ENCODE results near the gene OR51E1. TPM values are rescaled to one million over a fixed set of nuclear protein-coding genes. Genes with fewer than 3 reads are reported as not detected.

The OR51E1 gene
- total and polyA plus RNA-seq, 10 of the 15 experiments (the other 5 are each of a cell fraction or from before 2014, with no cell fraction given) = not detected

GRCh38 chr11:4654635-4655369 lies 11.0 kb downstream of the OR51E1 start:
- WGBS (ENCODE audit: insufficient coverage, insufficient replicate concordance, low lambda C conversion rate, missing lambda C conversion rate) = 13% methylated on average over 2 of the region's 2 CpGs
- FAIRE-seq = no peak

More at GRCh38 chr11:4654635-4655369, 11.0 kb downstream of the OR51E1 start:
- in situ Hi-C loops (cut with MboI) = no loop called here
- TF ChIP-seq E4F1 (IDR thresholded peaks at IDR 0.05; ENCODE audit: borderline replicate concordance, partially characterized antibody) = no peak
- TF ChIP-seq ATF7 (IDR thresholded peaks at IDR 0.05; ENCODE audit: low read depth) = 0 out of 2 replicates have a peak, but pooled peaks have one; percentile 12
- CTCF ChIA-PET = no interaction called here
- no peak overlapping the region for H3K4me3 ChIP-seq
- intact Hi-C loops (cut with micrococcal nuclease; ENCODE audit: unreplicated experiment) = no loop called here
- no peaks in the 10 kb centered on the region for H3K36me3 ChIP-seq (ENCODE audit: control insufficient read depth in 2 of 2, insufficient read depth in 2 of 2, low read length in 1 of 2)
- DNase-seq (ENCODE audit: low read depth, low spot score) = no peak
- no peak overlapping the region for H2AFZ ChIP-seq (ENCODE audit: control insufficient read depth, low read depth, low read length)
- no TSS peak for BruUV-seq (replicated peaks)
- H3K27me3 ChIP-seq (replicated peaks in 1 of 2; ENCODE audit: control insufficient read depth in 2 of 2, insufficient read depth in 2 of 2, low read length in 1 of 2) = no peaks in the 10 kb centered on the region
- SMC1A ChIA-PET (ENCODE audit: uncharacterized antibody, unreplicated experiment) = no interaction called here
- RAD21 ChIA-PET (ENCODE audit: unreplicated experiment) = no interaction called here
- no peaks in the 10 kb centered on the region for H3K79me2 ChIP-seq (ENCODE audit: control insufficient read depth, insufficient read depth, low read length)
- ATAC-seq = peak; percentile 38
- no peaks in the 10 kb centered on the region for H3K9me3 ChIP-seq (replicated peaks; ENCODE audit: control insufficient read depth, insufficient read depth, low read length)
- H3K9ac ChIP-seq (ENCODE audit: control insufficient read depth, insufficient read depth, low read length) = no peak overlapping the region
- POLR2A ChIA-PET = no interaction called here
- H4K20me1 ChIP-seq (ENCODE audit: control insufficient read depth, insufficient read depth) = no peaks in the 10 kb centered on the region
- no peak overlapping the region for H3K4me2 ChIP-seq (ENCODE audit: control insufficient read depth, insufficient read depth)
- no peak overlapping the region for H3K27ac ChIP-seq (ENCODE audit: control insufficient read depth, insufficient read depth)
- H3K4me1 ChIP-seq (ENCODE audit: control insufficient read depth, insufficient read depth, low read length) = no peaks in the 10 kb centered on the region
